ENCODE data around the gene PHC3.

GRCh38 chr3:170107941-170108340 lies 73.6 kb downstream of the PHC3 start:
- no peak for TF ChIP-seq CTCF (IDR thresholded peaks at IDR 0.05)
- TF ChIP-seq SREBF2 (IDR thresholded peaks at IDR 0.05), result no peak
- TF ChIP-seq FOSL2 (IDR thresholded peaks at IDR 0.05), result no peak
- no peak for TF ChIP-seq FOSL2 (CRISPR knock-in tag; IDR thresholded peaks at IDR 0.05)
- TF ChIP-seq RAD21 (conservative IDR thresholded peaks at IDR 0.05 in 1 of 2, IDR thresholded peaks at IDR 0.05 in 1 of 2), result no peak
- TF ChIP-seq CHD4 (IDR thresholded peaks at IDR 0.05; ENCODE audit: borderline replicate concordance), result no peak
- TF ChIP-seq CEBPB (IDR thresholded peaks at IDR 0.05), result no peak
- TF ChIP-seq, protein P1, sequence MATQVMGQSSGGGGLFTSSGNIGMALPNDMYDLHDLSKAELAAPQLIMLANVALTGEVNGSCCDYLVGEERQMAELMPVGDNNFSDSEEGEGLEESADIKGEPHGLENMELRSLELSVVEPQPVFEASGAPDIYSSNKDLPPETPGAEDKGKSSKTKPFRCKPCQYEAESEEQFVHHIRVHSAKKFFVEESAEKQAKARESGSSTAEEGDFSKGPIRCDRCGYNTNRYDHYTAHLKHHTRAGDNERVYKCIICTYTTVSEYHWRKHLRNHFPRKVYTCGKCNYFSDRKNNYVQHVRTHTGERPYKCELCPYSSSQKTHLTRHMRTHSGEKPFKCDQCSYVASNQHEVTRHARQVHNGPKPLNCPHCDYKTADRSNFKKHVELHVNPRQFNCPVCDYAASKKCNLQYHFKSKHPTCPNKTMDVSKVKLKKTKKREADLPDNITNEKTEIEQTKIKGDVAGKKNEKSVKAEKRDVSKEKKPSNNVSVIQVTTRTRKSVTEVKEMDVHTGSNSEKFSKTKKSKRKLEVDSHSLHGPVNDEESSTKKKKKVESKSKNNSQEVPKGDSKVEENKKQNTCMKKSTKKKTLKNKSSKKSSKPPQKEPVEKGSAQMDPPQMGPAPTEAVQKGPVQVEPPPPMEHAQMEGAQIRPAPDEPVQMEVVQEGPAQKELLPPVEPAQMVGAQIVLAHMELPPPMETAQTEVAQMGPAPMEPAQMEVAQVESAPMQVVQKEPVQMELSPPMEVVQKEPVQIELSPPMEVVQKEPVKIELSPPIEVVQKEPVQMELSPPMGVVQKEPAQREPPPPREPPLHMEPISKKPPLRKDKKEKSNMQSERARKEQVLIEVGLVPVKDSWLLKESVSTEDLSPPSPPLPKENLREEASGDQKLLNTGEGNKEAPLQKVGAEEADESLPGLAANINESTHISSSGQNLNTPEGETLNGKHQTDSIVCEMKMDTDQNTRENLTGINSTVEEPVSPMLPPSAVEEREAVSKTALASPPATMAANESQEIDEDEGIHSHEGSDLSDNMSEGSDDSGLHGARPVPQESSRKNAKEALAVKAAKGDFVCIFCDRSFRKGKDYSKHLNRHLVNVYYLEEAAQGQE (IDR thresholded peaks at IDR 0.05), result no peak
- TF ChIP-seq EP300 (IDR thresholded peaks at IDR 0.05), result no peak

Data from A549 (cell line).